GM19324 (cell line): ENCODE data around the gene ENG.
A peak's percentile ranks its signal among the peaks of the same experiment; 100 is the strongest.

Source experiments
- ATAC-seq: cut with Tn5 transposase; IDR thresholded peaks from one replicate; pipeline ENCODE4 v1.9.1; 2021; ENCODE audit warnings: mild to moderate bottlenecking, moderate library complexity; ENCODE audit not compliant: unreplicated experiment, low FRiP score

Gene ENG

DNA sequence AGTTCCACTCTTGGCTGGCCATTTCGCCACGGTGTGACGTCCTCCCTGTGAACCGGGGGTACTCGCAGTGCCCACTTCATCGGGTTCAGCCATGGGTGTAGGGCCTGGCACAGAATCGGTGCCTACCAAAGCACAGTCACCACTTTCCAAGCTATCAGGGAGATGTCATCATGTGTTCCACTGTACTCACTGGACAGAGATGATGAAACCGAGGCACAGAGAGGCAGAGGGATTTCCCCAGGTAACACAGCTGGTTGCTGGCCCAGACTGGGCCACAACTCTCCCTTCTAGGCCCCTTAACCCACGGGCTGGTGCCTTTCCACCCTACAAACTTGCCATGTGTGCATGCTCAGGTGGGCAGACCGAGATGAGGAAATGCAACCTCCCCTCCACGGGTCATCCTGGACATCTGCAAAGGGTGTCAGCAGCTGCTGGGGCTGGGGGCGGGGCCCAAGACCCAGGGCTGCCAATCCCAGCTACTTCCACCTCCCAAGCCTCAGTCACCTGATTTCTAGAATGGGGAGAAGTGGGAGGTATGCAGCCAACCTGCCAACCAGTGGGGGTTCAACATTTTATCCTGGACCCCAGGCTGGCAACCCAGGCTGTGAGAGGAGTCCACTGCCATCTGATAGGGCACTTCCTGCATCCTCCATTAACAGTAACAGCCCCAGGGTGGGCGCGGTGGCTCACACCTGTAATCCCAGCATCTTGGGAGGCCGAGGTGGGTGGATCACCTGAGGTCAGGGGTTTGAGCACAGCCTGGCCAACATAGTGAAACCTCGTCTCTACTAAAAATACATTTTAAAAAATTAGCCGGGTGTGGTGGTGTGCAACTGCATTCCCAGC lies 75.1 kb downstream of the ENG start:
- peak; percentile 41 for ATAC-seq

DNA sequence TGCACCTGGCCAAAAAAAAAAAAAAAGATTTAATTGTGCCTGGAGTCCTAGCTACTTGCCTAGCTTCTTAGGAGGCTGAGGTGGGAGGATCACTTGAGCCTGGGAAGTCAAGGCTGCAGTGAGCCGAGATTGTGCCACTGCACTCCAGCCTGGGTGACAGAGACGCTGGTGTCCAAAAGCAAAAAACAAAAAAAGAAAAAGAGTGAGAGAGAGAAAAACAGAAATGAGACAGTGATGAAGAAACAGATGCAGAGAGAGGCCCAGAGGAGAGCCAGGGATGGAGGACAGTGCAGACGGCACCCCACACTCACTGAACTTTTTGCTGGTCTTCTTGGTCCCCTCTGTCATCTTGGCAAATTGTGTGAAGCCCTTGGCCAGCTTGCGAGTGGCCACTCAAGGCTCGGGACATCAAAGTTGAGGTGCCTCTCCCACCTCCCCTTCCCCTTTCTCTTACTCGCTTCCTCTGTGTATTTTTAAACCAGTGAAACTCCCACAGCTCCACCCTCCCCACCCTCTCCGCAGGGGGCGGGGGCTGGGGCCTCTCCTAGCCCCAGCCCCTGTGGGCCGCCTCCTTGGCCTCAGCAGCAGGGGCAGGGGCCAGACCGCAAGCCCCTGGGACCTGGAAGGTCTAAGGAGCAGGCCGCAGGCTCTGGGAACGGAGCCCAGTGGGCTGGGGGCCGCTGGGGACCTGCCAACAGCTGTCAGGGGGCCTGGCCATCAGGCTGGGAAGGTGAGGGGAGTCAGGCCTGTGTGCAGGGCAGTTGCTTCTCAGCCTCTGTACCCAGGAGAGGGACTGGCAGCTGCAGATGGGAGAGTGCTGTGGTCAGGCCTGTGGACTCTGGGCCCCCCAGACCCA lies 76.0 kb downstream of the ENG start, which contains the start of gene SH2D3C:
Gene SH2D3C, minus strand, starts transcription at position 387 of the 856 bp plus-strand sequence. Its CDS starts 39 bp downstream, at position 348.
- peak; percentile 44 for ATAC-seq

DNA sequence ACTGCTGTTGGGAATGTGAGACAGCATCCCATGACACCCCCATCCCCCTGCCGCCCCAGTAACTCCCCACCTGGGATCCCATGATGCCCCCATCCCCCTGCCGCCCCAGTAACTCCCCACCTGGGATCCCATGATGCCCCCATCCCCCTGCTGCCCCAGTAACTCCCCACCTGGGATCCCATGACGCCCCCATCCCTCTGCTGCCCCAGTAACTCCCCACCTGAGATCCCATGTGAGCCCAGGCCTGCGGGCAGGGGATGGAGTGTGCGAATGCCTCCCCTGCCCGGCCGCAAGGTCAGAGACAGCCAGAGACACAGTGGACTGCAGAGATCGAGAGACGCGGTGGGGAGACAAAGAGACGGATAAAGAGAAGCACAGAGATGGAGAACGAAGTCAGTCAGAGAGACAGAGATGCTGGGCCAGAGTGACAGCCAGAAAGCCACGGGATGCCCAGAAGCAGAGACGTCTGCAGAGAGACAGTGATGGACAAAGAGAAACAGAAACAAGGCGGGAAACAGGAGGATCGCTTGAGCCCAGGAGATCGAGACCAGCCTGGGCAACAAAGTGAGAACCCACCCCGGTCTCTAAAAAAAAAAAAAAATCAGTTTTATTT lies 77.0 kb downstream of the ENG start:
- no peak for ATAC-seq

DNA sequence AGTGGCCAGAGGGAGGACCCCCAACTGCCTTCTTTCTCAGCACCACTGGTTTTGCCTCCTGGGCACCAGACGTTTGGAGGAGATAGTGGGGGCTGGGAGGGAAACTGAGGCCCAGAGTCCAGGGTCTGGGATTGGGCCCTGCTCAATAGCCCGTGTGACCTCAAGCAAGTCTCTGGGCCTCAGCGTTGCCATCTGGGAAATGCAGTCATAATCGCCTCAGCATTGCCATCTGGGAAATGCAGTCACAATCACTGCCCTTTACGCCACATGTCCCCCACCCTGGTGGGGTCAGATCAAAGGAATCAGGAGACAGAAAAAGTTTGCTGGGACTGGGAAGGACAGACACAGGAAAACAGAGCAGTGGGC lies 77.6 kb downstream of the ENG start:
- no peak for ATAC-seq

DNA sequence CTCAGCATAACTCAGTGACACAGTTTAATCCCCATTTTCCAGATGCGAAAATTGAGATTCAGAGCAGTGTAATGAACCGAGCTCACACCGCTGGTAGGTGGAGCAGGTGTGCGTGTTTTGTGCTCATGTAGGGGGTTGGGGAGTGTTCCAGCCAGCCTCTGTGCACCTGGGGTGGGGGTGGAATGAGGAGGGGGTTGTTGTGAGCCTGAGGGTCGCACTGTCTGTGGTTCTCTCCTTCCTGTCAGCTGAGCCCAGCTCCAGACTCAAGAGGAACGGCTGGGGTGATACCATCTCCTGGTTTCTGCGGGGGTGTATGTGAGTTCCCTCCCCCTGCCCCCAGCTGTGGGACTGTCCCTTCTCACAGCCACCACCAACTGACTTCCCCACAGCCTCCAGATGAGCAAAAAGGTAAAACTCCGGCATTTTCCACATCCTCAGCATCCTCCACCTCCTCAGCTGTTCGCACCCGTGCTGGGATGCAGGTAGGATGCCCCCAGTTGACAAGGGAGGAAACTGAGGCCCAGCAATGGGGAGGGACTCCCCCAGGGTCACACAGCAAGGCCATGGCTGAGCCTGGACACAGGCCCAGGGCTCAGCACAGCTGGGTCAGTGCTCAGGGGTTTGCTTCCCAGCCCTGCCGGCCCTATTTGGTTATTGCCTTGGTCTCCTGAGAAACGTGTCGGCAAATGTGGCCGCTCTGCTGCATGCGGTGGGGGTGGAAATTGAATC lies 78.1 kb downstream of the ENG start:
- ATAC-seq: no peak

DNA sequence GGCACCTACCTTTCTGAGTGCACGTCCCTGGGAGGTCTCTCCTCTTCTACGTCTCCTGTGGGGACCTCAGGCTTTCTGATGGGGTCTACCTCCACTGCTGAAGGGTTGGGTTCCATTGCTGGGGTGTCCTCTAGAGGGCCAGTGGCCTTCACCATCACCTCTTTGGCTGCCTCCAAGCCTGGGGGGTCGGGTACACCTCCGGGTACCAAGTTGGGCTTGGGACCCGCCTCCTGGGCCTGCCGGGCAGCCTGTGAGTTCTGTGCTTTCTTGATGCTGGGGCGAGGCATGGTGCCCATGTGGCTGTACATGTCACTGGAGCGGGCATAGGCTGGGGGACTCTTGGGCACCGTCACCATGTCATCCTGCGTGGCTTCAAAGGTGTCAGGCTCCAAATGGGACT lies 80.5 kb downstream of the ENG start:
- ATAC-seq: no peak

DNA sequence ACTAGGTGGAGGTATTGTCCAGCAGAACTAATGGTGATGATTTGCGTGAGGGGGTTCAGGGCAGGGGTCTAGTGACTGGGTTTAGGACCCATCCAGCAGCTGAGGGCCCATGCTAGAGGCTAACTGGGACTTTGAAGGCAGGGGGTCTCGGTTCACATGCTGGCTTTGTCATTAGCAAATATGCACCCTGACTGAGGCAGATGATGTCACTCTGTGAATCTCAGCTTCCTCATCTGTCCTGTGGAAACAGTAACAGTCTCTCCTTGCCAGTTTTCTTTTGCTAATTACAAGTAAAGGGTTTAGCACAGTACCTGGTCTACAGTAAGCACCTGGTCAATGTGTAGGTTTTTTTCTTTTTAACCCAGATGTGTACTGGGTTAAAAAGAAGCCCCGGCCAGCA lies 81.2 kb downstream of the ENG start:
- no peak for ATAC-seq

DNA sequence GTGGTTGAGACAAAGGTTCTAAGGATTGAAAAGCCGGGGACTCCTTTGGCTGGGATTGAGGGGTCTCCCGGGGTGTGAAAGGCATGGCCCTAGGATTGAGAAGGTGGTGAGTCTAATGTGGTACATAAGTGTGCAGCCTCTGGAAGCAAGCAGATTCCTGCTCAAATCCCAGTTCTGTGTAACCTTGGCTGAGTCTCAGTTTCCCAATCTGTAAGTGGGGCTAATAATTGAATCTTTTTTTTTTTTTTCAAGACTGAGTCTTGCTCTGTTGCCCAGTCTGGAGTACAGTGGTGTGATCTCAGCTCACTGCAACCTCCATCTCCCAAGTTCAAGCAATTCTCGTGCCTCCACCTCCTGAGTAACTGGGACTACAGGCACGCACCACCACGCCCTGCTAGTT lies 81.9 kb downstream of the ENG start:
- ATAC-seq: no peak

DNA sequence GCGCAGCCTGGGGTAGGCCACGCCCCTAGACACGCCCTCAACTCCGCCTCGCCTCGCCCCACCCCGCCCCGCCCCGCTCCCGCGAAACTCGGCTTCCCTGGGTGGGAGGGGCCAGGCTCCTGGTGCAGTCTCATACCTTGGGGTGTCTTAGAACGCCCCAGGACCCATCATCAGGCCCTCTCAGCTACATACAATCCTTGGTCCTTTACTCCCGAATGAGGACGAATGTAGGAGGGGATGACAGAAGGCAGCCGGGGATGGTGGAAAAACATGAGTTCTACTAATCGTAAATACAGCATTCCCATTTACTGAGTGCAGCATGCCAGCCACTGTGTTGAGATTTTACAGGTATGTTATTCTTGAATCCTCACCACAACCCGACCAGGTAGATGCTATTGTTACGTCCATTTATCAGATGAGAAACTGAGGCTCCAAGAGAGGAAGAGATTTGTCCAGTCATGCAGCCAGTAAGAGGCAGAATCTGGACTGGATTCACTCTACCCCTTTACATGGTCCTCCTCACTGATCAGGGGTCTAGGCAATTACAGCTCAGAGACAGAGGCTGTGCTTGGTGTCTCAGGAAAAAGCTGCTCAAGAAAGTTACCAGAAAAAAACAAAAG lies 82.8 kb downstream of the ENG start:
- ATAC-seq: no peak

DNA sequence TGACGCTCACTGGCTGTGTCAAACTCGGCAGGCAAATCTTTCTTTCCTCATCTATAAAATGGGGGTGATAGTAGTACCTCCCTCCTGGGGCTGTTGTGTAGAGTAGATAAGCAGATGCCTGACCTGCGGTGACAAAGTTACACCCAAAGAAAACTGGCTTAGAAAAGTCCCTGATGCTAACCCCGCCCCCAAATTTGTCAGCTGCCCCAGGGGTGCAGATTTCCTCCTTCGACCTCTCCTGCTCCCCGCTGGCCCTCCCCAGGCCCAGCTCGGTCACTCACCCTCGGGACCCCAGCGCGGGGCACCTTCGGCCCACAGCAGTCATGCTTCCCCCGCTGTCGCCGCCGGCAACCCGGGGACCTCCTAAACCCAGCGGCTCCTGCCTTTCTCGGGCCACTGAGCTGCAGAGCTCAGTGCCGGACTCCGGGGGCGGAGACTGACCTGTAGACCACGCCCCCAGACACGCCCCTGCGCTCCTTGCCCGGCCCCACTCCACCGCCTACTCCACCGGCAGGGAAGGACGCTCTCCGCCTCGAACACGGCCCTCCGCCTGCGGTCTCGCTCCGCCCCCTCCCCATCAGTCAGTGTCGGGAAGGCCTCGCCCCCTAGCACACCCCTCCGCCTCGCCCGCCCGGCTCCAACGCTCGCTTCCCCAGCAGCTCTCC lies 83.4 kb downstream of the ENG start:
- ATAC-seq: peak; percentile 90

DNA sequence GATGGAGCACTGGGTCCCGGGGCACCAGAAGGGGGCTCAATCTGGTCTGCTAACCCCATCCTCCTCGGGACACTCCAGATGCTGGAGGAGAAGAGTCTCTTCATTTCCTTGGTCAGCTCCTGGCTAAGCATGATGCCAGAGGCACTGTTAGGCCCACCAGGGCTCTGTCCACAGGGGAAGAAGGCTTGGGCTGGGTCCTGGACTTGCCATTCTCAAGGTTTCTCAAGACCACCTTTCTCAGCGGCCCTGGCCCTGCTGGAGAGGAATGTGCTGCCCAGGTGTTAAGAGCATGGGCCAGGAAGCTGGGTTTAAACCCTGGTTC lies 83.9 kb downstream of the ENG start:
- no peak for ATAC-seq

DNA sequence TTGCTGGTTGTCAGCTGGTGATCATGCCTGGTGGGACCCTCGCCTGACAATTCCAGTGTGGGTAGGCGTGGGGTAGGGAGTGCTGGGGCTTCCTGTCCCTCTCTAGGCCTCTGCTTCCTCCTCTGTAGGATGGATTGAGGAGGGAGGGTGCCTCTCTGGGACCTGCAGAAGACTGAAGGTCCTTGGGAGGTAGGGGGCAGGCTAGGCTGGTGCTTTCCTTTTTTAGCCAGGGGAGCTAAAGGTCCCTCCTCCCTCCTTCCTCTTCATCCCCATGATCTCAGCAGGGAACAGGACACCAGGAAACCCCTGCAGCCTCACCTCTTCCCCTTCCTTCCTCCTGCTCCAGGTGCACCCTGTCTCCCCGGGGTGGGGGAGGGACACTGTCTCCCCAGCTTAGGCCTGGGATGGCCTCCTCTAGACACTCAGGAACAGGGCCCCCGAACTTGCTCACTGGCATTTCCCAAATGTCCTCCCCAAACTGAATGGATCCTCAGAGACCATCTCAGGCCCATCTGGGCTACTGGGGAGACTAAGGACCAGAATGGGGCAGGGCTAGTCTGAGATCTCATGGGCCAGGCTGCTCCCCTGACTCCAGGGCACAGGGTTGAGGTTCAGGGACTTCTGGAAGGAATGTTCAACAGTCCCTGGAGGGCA lies 84.4 kb downstream of the ENG start:
- ATAC-seq: no peak

DNA sequence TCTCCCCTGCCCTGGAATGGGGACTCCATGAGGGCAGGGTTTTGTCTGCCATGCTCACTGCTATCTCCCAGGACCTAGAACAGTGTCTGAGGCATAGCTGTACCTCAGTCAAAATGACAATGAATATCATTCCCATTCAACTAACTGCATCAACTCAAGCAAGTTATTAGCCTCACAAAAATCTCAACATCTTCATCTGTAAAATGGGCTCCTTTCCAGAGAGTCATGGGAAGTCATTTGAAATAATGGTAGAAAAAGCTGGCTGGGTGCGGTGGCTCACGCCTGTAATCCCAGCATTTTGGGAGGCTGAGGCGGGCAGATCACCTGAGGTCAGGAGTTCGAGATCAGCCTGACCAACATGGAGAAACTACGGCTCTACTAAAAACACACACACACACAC lies 85.4 kb downstream of the ENG start:
- no peak for ATAC-seq

DNA sequence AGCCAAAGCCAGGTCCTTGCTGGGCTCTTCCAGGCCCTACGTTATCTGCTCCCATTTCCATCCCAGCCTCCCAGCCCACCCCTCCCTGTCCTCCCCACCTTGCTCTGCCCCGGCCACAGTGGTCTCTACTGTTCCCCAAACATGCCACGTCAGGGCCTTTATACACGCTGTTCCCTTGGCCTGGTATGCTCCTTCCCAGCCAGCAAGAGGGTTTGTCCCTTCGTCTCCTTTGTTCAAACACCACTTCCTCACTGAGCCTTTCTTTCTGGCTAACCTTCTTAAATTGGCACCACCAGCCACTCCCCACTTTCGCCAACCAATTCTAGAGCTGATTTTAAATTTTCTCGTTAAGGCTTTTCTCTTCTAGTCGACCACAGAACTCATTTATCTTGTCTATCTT lies 85.8 kb downstream of the ENG start:
- no peak for ATAC-seq

DNA sequence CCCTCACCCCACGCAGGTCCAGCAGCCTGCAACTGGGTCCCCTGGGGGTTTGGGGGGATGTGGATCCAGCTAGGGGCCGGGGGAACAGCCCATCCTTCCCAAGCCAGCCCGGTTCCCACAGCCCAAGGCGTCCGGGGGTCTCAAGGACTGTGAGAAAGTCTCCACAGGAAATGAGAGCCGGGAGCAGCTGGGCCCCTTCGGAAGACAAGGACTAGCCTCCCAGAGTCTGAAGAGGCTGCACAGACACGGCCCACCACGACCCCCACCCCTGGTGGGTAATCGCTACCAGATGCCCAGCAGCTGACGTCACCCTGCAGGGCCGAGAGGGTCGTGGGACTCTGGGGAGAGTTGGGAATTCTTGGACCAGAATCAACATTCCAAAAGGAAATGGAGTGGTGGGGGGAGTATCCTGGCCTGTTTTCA lies 86.5 kb downstream of the ENG start:
- no peak for ATAC-seq

DNA sequence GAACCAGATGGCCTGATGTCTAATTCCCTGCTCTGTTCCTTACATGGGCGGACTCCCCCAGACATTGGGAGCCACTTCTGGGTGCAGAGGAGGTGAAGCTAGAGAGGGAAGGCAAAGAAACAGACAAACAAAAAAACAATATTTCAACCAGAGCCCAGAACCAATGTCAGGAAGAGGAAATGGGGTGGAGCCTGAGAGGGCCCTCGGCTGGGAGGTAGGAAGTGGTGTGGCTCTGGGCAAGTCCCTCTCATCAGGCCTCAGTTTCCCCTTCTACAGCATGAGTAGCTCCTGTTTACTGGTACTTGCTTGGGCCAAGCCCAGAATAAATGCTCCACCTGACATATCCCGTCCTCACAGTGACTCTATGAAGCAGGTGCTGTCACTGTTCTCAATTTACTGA lies 87.0 kb downstream of the ENG start:
- no peak for ATAC-seq

DNA sequence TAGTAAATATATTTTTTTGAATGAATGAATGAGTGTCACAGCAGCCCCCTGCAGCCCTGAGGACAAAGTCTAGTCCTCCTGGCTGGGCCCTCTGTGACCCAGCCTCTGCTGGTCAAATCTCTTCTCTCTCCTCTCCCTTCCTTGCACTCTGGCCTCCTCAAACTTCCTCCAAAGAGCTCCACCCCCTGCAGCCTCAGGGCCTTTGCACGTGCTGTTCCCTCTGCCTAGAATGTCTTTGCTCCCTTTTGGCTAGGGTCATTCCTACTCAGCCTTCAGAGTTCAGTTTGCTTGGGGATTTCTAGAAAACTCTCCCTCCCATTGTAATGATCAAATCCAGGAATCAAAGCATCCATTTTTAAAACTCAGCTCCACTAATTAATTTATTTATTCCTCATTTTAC lies 89.0 kb downstream of the ENG start:
- ATAC-seq: no peak
